Hepatocyte (in vitro differentiated cells): ENCODE measurements around the gene HIVEP1.

Source experiments
- EZH2 ChIP-seq: fragments of 200-600 bp; sonication (generic); IDR thresholded peaks from 2 replicates; pipeline ENCODE4 v1.6.1; 2016; ENCODE audit warnings: antibody characterized with exemption, mild to moderate bottlenecking, borderline replicate concordance
- EZH2phosphoT487 ChIP-seq: fragments of 200-600 bp; sonication (generic); IDR thresholded peaks from one replicate; pipeline ENCODE4 v1.6.1; 2018; ENCODE audit warnings: antibody characterized with exemption, mild to moderate bottlenecking, low read depth, moderate library complexity; ENCODE audit not compliant: unreplicated experiment, severe bottlenecking
- TF ChIP-seq, protein P1 (sequence below): fragments of 200-600 bp; sonication (generic); IDR thresholded peaks from 2 replicates; pipeline ENCODE4 v1.5.1; 2016; ENCODE audit warnings: antibody characterized with exemption, mild to moderate bottlenecking; ENCODE audit not compliant: poor library complexity

DNA sequence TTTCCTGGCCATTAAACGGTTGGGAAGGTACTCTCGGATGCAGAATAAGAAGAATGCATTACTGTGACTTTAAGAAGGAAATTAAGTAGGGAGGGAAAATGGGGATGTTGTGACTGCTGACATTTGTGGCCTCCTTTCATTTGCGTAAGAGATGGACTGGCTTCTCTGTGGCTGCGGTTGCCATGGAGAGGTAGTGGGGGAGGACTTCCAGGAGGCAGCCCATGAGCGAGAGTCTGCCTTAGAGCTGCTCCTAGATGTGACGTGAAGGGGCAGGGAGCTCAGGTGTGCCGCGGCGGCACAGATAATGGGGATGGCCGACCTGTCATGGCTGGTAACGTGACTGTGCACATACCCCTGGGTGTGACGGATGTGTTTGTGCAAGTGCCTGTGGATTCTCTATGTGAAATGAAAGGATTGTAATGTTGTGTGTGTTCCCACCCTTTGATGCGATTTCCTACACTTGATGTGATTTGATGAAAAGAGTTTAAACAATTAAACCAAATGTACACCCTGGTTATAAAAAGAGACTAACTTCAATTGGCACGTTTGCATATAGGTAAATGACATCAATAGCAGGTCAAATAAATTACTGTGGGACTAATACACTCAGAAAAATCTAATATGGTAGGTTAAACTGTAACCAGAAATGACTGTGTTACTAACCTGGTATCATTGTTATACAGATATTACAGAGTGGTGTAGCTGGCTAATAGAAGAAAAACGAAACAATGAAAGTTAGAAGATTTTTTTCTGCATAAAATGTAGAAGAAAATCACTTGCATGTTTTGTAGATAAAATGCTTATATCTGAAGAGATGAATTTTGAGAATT lies 48.9 kb downstream of the HIVEP1 start:
- TF ChIP-seq EZH2phosphoT487, result no peak
- TF ChIP-seq, protein P1, sequence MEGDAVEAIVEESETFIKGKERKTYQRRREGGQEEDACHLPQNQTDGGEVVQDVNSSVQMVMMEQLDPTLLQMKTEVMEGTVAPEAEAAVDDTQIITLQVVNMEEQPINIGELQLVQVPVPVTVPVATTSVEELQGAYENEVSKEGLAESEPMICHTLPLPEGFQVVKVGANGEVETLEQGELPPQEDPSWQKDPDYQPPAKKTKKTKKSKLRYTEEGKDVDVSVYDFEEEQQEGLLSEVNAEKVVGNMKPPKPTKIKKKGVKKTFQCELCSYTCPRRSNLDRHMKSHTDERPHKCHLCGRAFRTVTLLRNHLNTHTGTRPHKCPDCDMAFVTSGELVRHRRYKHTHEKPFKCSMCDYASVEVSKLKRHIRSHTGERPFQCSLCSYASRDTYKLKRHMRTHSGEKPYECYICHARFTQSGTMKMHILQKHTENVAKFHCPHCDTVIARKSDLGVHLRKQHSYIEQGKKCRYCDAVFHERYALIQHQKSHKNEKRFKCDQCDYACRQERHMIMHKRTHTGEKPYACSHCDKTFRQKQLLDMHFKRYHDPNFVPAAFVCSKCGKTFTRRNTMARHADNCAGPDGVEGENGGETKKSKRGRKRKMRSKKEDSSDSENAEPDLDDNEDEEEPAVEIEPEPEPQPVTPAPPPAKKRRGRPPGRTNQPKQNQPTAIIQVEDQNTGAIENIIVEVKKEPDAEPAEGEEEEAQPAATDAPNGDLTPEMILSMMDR, result no peak
- no peak for TF ChIP-seq EZH2
